Measurements from ENCODE around the gene ZNF469. TPM values are rescaled to one million over a fixed set of nuclear protein-coding genes. Genes with fewer than 3 reads are reported as not detected.
"Not testable (repeated sequence)": the region's sequence is repeated elsewhere in the genome, so short reads cannot be mapped to it uniquely, and the experiment has no call there.

Gene ZNF469
- polyA plus RNA-seq, 1 donor: 1.0 TPM

GRCh38 chr16:88404769-88405168, 22.0 kb downstream of the ZNF469 start:
- Histone ChIP-seq H3K4me1 (ENCODE audit: control insufficient read depth, insufficient read depth, low read length) (peaks cover 2% of the 10 kb centered on the region), H3K27me3 (ENCODE audit: control insufficient read depth, insufficient read depth, low read length) (peaks cover 10% of the 10 kb centered on the region), H3K4me3 (ENCODE audit: low read length) (no peak overlapping the region), H3K9me3 (ENCODE audit: control insufficient read depth, low read depth, low read length) (no peaks in the 10 kb centered on the region), H3K36me3 (ENCODE audit: control insufficient read depth, insufficient read depth, low read length) (no peaks in the 10 kb centered on the region), H3K27ac (ENCODE audit: low read length) (no peak overlapping the region)
- DNase-seq: no peak
- no CpG with 5 or more reads among the region's 6 CpGs for WGBS (ENCODE audit: insufficient coverage, low lambda C conversion rate)

- H3K4me3 ChIP-seq (ENCODE audit: low read length): no peak overlapping the region
- peaks cover 2% of the 10 kb centered on the region for H3K4me1 ChIP-seq (ENCODE audit: control insufficient read depth, insufficient read depth, low read length)
- no peak overlapping the region for H3K27ac ChIP-seq (ENCODE audit: low read length)
- no peaks in the 10 kb centered on the region for H3K36me3 ChIP-seq (ENCODE audit: control insufficient read depth, insufficient read depth, low read length)
- no peaks in the 10 kb centered on the region for H3K9me3 ChIP-seq (ENCODE audit: control insufficient read depth, low read depth, low read length)
- WGBS (ENCODE audit: insufficient coverage, low lambda C conversion rate): no CpG with 5 or more reads among the region's 29 CpGs
- peaks cover 10% of the 10 kb centered on the region for H3K27me3 ChIP-seq (ENCODE audit: control insufficient read depth, insufficient read depth, low read length)
- DNase-seq: peak; percentile 11 to 31
Observed at GRCh38 chr16:88405216-88406060, 22.7 kb downstream of the ZNF469 start.

- DNase-seq: no peak
- Histone ChIP-seq H3K9me3 (ENCODE audit: control insufficient read depth, low read depth, low read length) (no peaks in the 10 kb centered on the region), H3K36me3 (ENCODE audit: control insufficient read depth, insufficient read depth, low read length) (no peaks in the 10 kb centered on the region), H3K4me1 (ENCODE audit: control insufficient read depth, insufficient read depth, low read length) (peaks cover 2% of the 10 kb centered on the region), H3K27me3 (ENCODE audit: control insufficient read depth, insufficient read depth, low read length) (peaks cover 10% of the 10 kb centered on the region), H3K4me3 (ENCODE audit: low read length) (no peak overlapping the region), H3K27ac (ENCODE audit: low read length) (no peak overlapping the region)
- whole genome bisulfite sequencing (ENCODE audit: insufficient coverage, low lambda C conversion rate): no CpG with 5 or more reads among the region's 39 CpGs
Observed at GRCh38 chr16:88406096-88407041, 23.6 kb downstream of the ZNF469 start.

- no peak overlapping the region for H3K27ac ChIP-seq (ENCODE audit: low read length)
- H3K4me3 ChIP-seq (ENCODE audit: low read length): no peak overlapping the region
- no peaks in the 10 kb centered on the region for H3K36me3 ChIP-seq (ENCODE audit: control insufficient read depth, insufficient read depth, low read length)
- no peak for DNase-seq
- H3K9me3 ChIP-seq (ENCODE audit: control insufficient read depth, low read depth, low read length): no peaks in the 10 kb centered on the region
- WGBS (ENCODE audit: insufficient coverage, low lambda C conversion rate): no CpG with 5 or more reads among the region's 20 CpGs
- H3K4me1 ChIP-seq (ENCODE audit: control insufficient read depth, insufficient read depth, low read length): peaks cover 2% of the 10 kb centered on the region
- peaks cover 10% of the 10 kb centered on the region for H3K27me3 ChIP-seq (ENCODE audit: control insufficient read depth, insufficient read depth, low read length)
Observed at GRCh38 chr16:88407042-88407420, 24.3 kb downstream of the ZNF469 start.

- no peak for DNase-seq
- H3K36me3 ChIP-seq (ENCODE audit: control insufficient read depth, insufficient read depth, low read length): no peaks in the 10 kb centered on the region
- H3K27me3 ChIP-seq (ENCODE audit: control insufficient read depth, insufficient read depth, low read length): peaks cover 10% of the 10 kb centered on the region
- WGBS (ENCODE audit: insufficient coverage, low lambda C conversion rate): no CpG with 5 or more reads among the region's 5 CpGs
- no peak overlapping the region for H3K27ac ChIP-seq (ENCODE audit: low read length)
- peaks cover 2% of the 10 kb centered on the region for H3K4me1 ChIP-seq (ENCODE audit: control insufficient read depth, insufficient read depth, low read length)
- H3K9me3 ChIP-seq (ENCODE audit: control insufficient read depth, low read depth, low read length): no peaks in the 10 kb centered on the region
- no peak overlapping the region for H3K4me3 ChIP-seq (ENCODE audit: low read length)
Observed at GRCh38 chr16:88407807-88408206, 25.0 kb downstream of the ZNF469 start.

- Histone ChIP-seq H3K27me3 (ENCODE audit: control insufficient read depth, insufficient read depth, low read length) (peaks cover 10% of the 10 kb centered on the region), H3K4me1 (ENCODE audit: control insufficient read depth, insufficient read depth, low read length) (peaks cover 2% of the 10 kb centered on the region), H3K4me3 (ENCODE audit: low read length) (no peak overlapping the region), H3K36me3 (ENCODE audit: control insufficient read depth, insufficient read depth, low read length) (no peaks in the 10 kb centered on the region), H3K27ac (ENCODE audit: low read length) (no peak overlapping the region), H3K9me3 (ENCODE audit: control insufficient read depth, low read depth, low read length) (no peaks in the 10 kb centered on the region)
- no CpG with 5 or more reads among the region's 15 CpGs for WGBS (ENCODE audit: insufficient coverage, low lambda C conversion rate)
- no peak for DNase-seq
Observed at GRCh38 chr16:88408561-88409142, 25.9 kb downstream of the ZNF469 start.

GRCh38 chr16:88409296-88410065, 26.7 kb downstream of the ZNF469 start:
- DNase-seq: no peak
- H3K27ac ChIP-seq (ENCODE audit: low read length): no peak overlapping the region
- H3K27me3 ChIP-seq (ENCODE audit: control insufficient read depth, insufficient read depth, low read length): peaks cover 10% of the 10 kb centered on the region
- no peaks in the 10 kb centered on the region for H3K9me3 ChIP-seq (ENCODE audit: control insufficient read depth, low read depth, low read length)
- H3K36me3 ChIP-seq (ENCODE audit: control insufficient read depth, insufficient read depth, low read length): no peaks in the 10 kb centered on the region
- WGBS (ENCODE audit: insufficient coverage, low lambda C conversion rate): no CpG with 5 or more reads among the region's 29 CpGs
- no peak overlapping the region for H3K4me3 ChIP-seq (ENCODE audit: low read length)
- peaks cover 2% of the 10 kb centered on the region for H3K4me1 ChIP-seq (ENCODE audit: control insufficient read depth, insufficient read depth, low read length)

- H3K27me3 ChIP-seq (ENCODE audit: control insufficient read depth, insufficient read depth, low read length); H3K4me3 ChIP-seq (ENCODE audit: low read length); DNase-seq; H3K27ac ChIP-seq (ENCODE audit: low read length); H3K36me3 ChIP-seq (ENCODE audit: control insufficient read depth, insufficient read depth, low read length); H3K9me3 ChIP-seq (ENCODE audit: control insufficient read depth, low read depth, low read length); H3K4me1 ChIP-seq (ENCODE audit: control insufficient read depth, insufficient read depth, low read length): not testable (repeated sequence)
- no CpG with 5 or more reads among the region's 28 CpGs for WGBS (ENCODE audit: insufficient coverage, low lambda C conversion rate)
Observed at GRCh38 chr16:88410297-88410968, 27.7 kb downstream of the ZNF469 start.

GRCh38 chr16:88411951-88412576, 29.3 kb downstream of the ZNF469 start:
- WGBS (ENCODE audit: insufficient coverage, low lambda C conversion rate): no CpG with 5 or more reads among the region's 18 CpGs
- no peak for DNase-seq
- no peak overlapping the region for H3K27ac ChIP-seq (ENCODE audit: low read length)

More at GRCh38 chr16:88411951-88412576, 29.3 kb downstream of the ZNF469 start:
- Histone ChIP-seq H3K27me3 (ENCODE audit: control insufficient read depth, insufficient read depth, low read length) (no peaks in the 10 kb centered on the region), H3K4me3 (ENCODE audit: low read length) (no peak overlapping the region), H3K36me3 (ENCODE audit: control insufficient read depth, insufficient read depth, low read length) (no peaks in the 10 kb centered on the region), H3K9me3 (ENCODE audit: control insufficient read depth, low read depth, low read length) (no peaks in the 10 kb centered on the region), H3K4me1 (ENCODE audit: control insufficient read depth, insufficient read depth, low read length) (peaks cover 2% of the 10 kb centered on the region)

Data from large intestine (tissue), 3 donors.